NCI-H2171 treated with DMSO at 0.1 percent for 48 hours (cell line): Measurements from ENCODE around the gene NPFFR1.
"Not testable (repeated sequence)": the region's sequence is repeated elsewhere in the genome, so short reads cannot be mapped to it uniquely, and the experiment has no call there.

Experiments
- DNase-seq: peaks from one replicate; lab custom pipeline; 2025; lab: John Stamatoyannopoulos, UW

Gene NPFFR1

DNA sequence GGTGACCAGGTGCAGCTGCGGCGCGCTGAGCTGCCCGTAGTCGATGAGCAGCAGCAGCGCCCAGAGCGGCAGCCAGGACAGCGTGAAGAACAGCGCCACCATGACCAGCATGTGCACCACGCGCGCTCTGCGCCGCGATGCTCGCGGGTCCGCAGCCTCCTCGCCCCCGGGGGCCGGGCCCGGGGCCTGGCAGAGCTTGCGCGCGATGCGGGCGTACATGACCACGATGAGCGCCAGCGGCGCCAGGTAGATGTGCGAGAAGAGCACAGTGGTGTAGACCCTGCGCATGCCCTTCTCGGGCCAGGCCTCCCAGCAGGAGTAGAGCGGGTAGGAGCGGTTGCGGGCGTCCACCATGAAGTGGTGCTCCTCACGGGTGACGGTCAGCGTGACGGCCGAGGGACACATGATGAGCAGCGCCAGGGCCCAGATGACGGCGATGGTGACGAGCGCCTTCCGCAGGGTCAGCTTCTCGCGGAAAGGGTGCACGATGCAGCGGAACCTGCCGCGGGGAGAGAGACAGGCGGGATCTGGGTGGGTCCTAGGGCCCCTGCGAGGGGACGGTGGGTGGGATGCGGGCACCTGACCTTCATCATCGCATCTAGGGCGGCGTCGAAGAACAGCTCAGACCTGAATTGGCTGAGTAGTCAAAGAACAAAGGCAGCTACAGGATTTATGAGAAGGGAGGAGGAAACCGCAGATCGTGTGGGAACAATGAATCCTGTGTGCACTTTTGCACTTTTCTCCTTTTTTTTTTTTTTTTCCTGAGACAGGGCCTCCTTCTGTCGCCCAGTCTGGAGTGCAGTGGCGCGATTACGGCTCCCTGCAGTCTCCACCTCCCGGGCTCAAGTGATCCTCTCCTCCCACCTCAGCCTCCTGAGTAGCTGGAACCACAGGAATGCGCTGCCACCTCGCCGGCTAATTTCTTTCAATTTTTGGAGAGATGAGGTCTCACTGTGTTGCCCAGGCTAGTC, 28.2 kb downstream of the NPFFR1 start:
- no peak for DNase-seq

DNA sequence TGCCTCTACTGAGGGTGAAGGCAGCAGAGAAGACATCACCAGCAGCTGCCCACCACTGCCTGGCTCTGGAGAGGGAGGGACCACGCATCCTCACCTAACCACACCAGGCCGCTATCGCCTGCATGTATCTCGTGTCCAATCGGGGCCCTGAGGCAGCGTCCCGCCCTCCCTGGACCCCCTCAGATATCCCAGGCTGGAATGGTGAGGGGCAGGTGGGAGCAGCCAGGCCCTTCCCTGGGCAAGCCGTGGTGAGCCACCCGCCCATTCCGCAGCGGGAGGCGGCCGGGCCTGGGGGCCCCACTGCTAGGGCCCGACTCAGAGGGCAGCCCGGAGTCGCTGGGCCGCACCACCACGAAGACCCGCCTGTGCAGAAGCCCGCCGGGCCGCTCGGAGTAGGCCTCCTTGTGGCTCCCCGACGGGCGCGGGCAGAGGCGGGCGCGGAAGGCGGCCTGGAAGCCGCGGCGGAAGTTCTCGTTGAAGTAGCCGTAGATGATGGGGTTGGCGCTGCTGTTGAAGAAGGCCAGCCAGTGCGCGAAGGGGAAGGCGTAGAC, 29.0 kb downstream of the NPFFR1 start:
- DNase-seq, result no peak

DNA sequence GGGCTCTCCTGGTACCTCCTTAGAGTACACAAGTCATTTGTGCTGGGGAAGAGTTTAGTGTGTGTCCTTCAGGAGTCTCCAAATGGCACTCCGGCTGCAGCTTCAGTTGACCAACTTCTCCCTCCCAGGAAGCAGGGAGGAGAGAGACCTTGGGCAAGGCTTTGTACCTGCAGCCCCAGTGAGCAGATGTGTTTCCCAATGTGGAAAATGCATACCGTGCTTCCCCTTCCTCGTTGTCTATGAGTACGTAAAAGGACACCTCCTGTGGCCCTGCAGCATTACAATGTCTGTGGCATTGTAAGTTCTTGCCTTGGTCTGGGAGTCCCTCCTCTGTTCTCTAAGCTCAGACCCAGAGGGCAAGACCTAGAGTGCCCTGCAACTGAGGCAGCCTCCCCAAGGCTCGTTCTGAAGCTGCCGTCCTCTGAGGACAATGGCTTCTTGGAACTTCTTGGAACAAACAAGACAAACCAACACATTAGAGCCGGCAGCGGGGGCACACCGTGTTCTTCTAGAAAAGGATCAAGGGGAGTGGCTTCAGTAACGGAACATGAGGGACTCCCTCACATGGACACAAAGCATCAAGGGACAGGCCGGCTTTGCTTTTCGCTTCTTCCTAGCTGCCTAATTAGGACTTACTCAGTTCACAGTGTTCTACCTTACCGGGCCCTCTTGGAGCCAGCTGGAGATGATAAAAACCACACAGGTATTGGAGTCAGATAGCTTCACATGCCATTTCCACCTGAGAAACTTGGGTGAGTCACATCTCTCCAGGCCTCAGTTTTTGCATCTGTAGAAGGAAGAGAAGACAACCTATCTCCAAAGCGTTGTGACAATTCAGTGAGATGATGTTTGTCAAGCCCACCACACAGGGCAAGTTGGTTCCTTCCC, 29.7 kb downstream of the NPFFR1 start:
- no peak for DNase-seq

DNA sequence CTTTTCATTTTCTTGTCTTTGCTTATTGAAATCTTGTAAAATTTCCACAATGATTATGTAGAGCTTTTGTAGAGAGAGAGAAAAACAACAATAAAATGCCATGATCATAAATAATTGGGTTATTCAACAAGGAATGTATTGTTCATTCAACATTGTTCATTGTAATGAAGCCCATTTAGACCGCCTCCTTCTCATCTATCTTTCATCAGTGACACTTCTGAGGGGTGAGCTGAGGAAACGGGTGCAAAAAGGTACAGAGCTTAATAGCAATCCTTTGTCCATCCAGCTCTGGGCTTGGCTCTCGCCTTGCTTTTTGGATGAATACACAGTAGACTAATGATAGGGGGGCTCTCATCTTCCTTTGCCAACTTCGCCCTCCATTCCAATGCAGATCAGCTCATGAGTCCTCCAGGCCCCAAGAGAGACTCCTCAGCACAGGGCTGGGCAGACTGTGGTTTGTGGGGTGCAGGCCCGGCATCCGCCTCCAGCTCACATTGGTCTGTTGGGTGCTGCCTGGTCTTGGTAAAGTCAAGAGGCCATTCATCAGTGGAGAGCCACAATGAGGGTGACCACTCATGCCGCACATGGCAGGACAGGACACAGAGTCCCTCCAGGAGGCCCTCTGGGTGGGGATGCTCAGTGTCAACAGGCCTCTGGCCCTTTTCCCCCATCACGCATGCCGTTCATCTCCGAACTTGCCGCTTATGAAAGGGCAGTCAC, 32.7 kb downstream of the NPFFR1 start:
- DNase-seq, result no peak

DNA sequence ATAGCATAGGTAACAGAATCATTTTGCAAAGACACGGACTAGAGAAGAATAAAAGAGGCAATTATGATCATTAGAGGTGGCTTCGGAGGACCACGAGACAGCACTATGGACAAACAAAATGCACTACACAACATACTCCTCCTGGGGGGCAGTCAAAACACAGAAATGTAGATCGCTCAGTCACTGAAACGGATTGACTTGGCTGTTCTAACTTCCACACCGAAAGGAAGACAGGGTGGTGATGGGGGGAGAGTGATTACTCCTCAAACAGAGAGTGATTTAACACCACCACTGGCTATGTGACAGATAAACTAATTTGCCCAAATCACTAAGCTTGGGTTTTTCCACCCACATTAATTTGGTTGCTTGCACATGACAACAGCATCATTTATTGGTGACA, 36.4 kb downstream of the NPFFR1 start:
- DNase-seq, result no peak

DNA sequence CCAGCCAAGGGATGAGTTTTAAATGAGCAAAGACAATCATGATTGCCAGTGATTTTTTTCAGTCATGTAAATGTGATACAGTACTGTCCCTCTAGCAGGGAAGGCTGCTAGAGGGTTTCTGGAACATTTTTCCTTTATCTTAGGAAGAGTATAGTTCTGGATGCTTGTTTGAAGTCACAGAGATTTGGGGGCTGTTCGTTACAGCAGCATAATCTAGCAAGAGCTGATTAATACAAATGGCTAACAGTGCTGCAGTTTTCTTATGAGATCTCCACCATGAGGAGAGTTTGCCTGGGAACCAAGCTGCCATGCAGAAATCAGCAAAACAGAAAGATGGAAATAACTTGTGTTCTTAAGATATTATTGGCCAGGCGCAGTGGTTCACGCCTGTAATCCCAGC, 42.7 kb downstream of the NPFFR1 start:
- no peak for DNase-seq

DNA sequence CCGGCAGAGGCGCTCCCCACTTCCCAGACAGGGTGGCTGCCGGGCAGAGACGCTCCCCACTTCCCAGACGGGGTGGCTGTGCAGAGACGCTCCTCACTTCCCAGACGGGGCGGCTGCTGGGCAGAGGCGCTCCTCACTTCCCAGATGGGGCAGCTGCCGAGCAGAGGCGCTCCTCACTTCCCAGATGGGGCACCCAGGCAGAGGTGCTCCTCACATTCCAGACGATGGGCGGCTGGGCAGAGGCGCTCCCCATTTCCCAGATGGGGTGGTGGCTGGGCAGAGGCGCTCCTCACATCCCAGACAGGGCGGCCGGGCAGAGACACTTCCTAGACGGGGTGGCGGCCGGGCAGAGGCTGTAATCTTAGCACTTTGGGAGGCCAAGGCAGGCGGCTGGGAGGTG, 43.8 kb downstream of the NPFFR1 start:
- DNase-seq, result not testable (repeated sequence)

DNA sequence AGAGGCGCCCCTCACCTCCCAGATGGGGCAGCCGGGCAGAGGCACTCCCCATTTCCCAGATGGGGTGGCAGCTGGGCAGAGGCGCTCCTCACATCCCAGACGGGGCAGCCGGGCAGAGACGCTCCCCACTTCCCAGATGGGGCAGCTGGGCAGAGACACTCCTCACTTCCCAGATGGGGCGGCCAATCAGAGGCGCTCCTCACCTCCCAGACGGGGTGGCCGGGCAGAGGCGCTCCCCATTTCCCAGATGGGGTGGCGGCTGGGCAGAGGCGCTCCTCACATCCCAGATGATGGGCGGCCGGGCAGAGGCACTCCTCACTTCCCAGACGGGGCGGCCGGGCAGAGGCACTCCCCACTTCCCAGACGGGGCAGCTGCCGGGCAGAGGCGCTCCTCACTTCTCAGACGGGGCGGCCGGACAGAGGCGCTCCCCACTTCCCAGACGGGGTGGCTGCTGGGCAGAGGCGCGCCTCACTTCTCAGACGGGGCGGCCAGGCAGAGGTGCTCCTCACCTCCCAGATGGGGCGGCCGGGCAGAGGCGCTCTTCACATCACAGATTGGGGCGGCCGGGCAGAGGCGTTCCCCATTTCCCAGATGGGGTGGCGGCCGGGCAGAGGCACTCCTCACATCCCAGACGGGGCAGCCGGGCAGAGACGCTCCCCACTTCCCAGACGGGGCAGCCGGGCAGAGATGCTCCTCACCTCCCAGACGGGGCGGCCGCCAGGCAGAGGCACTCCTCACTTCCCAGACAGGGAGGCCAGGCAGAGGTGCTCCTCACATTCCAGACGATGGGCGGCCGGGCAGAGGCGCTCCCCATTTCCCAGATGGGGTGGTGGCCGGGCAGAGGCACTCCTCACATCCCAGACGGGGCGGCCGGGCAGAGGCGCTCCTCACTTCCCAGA, 44.5 kb downstream of the NPFFR1 start:
- not testable (repeated sequence) for DNase-seq

DNA sequence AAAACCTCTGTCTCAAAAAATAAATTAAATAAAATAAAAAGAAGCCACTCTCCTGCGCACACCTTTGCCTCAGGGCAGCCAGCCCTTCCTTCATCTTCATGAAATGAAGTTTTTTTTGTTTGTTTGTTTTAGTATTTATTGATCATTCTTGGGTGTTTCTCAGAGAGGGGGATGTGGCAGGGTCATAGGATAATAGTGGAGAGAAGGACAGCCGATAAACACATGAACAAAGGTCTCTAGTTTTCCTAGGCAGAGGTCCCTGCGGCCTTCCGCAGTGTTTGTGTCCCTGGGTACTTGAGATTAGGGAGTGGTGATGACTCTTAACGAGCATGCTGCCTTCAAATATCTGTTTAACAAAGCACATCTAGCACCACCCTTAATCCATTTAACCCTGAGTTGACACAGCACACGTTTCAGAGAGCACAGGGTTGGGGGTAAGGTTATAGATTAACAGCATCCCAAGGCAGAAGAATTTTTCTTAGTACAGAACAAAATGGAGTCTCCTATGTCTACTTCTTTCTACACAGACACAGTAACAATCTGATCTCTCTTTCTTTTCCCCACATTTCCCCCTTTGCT, 45.8 kb downstream of the NPFFR1 start:
- not testable (repeated sequence) for DNase-seq

DNA sequence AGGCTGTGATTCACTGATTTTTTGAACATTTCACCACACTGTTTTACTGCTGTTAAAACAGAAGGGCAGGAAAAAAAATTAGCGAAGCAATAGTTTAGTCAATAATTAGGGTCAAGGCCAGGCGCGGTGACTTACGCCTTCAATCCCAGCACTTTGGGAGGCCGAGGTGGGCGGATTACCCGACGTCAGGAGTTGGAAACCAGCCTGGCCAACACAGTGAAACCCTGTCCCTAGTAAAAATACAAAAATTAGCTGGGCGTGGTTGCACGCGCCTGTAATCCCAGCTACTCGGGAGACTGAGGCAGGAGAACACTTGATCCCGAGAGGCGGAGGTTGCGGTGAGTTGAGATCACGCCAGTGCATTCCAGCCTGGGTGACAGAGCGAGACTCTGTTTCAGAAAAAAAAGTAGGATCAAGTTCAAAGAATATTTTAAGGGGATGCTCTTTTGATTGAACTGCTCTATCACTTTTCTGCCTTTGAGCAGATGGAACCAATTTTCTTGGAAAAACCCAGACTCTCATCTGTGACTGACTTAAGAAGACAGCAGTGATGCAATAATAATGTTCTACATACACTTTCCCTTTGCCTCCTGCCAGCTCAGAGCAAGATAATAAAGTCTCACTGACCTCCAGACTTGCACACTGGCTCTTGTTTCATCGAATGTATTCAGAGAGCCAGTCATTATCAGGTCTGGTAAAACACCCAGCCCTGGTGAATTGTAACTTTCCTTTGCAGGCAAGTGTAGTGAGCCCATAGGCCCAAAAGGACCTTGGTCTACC, 48.9 kb downstream of the NPFFR1 start:
- DNase-seq, result no peak

DNA sequence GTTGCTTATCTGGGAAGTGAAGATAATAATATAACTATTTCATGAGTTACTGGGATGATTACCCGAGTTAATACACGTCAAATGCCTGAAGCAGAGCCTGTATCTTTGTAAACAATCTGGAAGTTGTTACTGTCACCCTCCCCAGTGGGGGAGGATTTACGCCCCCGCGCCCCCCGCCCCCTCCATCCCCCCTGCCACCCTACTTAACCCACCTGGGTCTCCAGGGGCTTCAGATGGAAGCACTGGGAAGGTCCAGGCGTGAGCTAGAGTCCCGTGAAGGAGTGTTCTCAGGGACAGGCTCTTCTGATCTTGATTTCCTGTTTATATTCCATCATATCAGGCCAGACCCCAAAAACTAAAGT, 49.9 kb downstream of the NPFFR1 start:
- DNase-seq, result peak; percentile 18

DNA sequence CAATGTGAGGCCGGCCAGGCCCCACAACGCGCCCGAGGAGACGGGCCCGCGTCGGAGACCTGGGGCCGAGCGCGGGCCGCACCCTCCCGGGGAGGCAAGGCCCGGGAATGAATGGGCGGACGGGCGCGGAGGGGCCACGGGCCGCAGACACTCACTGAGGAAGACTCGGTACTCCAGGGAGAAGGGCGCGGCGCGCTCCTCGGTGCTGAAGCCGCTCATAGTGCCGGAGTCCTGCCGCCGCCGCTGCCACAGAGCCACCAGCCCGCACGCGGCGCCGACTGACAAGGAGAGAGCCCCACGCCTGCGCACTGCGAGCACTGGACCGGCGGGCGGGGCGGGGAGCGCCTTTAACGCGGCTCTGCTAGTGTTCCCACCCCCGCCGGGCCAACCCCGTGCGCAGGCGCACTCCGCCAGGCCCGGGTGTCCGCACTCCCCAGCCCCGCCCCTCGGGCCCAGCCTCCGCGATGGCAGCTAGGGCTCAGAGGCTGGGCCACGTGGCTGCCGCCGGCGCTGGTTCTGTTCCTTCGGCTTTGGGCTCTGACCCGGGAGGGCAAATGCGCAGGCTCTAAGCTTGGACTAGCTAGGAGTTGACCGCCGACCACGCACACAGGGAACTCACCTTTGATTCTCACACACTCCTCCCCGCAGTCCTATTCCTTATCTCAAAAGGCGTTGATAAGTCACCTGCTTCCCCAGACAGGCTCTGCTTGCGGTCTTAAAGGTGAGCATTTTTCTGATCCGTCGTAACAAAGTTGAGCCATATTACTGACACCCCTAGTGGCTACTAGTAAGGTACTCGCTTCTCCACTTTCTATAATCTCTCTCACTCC, 50.5 kb downstream of the NPFFR1 start, which contains the start of gene PPA1:
Gene PPA1 (minus strand): TSS at position 321 of the 830 bp plus-strand sequence. CDS start 102 bp downstream, at position 219.
- DNase-seq, result peak; percentile 86

DNA sequence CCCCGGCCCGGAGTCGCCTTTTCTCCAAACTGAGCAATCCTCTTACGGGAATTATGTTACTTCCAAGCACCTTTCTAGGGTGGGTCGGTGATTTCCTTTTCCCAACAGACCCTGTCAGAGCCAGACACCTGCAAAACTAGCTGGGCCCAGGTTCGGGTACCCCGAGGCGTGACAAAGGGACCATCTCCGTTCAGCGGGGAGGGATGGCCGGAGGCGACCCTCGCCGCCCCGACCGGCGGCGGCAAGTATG, 51.0 kb downstream of the NPFFR1 start:
- no peak for DNase-seq

DNA sequence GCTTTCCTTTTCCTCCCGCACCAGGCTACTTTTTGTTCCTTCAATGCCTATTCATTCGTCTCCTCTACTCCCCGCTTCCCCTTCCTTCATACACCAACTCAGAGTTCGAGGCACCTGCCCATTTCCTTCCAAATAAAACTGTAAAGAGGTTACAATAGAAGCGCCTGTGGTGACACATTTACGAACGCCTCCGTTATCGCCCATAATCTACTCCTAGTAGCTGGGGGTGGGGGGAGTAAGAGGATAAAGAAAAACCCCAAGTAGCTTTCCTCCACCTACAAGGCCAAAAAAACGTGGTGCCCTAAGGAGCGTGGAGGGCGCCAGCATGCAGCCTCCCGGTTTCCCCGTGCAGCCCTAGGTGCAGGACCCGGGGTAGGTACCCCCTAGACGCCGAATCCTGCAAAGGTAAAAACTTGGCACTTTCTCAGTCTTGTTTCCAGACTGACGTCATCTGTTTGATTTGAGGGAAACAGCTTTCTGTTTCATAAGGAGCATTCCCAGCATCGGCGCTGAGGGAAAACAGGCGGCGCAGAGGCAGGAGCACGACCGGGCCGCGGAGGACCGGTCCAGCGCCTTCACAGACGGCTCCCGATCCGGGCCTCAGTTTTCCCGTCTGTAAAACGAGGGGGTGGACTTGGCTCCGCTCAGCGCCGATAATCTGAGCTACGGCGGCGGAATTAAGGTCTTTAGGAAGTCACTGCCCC, 51.5 kb downstream of the NPFFR1 start:
- peak; percentile 11 for DNase-seq

DNA sequence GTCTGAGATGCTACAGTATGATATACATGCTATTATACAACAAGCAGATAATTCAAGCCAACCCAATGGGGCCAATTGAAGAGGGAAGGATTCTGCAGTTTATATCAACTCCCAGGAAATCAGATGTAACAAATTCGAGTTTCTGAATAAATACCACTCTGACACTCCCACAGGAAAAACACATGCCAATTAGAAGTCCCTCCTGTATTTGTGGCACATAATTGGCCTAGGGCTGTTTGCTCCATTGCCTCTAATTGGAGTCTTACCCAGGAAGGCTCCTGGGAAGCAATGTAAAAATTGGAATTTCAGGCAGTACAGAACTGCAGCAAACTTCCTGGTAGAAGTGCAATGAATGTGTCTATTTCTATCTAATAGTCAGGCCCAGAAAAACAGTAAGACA, 55.3 kb downstream of the NPFFR1 start:
- peak; percentile 1 for DNase-seq

DNA sequence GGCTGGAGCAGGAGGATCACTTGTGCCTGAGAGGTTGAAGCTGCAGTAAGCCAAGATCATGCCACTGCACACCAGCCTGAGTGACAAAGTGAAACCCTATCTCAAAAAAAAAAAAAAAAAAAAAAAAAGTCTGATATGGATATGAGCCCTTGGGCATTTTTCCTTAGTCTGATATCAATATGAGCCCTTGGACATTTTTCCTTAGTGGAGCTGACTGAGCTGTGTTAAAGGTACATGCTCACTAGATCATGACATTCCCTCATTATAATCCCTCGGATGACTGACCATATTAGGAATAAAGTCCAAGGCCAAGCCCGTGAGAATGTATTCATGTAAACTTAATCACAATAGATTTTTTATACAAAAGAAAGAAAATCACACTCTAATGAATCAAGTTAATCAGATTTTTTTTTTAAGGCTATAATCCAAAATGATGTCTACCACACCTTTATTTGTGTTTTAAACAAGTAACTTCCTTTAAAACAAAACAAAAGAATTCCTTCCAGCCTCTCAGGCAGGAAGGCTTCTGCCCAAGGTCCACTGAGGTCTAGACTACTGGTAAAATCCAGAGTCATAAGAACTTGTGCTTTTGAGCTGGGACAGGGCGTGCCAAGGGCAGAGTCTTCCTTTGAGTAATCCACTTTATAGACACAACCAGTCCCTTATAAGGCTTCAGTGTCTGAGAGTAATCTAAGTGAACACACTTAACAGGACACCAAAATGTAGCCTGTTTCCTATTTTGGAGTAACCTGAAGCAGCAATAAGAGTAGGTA, 56.1 kb downstream of the NPFFR1 start:
- peak; percentile 15 for DNase-seq

DNA sequence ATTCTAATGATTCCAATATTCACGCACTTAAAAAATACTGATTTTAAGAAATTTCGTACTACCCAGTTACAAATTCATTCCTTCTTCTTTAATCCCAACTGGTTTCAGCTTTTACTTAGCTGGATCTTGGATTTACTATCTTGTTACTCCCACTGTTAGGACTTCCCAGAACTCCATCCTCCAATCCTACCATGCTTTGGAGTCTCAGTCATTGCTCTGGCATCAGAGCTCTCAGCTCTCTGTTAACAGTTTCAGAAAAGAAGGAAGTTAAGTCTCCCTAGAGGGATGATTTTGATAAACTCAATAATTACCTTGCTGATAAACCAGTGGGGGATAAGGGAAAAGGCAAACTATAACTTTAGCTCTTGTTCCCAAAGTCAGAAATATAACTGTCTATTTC, 60.1 kb downstream of the NPFFR1 start:
- no peak for DNase-seq
